ENCODE results near the gene TMF1.

Gene TMF1

DNA sequence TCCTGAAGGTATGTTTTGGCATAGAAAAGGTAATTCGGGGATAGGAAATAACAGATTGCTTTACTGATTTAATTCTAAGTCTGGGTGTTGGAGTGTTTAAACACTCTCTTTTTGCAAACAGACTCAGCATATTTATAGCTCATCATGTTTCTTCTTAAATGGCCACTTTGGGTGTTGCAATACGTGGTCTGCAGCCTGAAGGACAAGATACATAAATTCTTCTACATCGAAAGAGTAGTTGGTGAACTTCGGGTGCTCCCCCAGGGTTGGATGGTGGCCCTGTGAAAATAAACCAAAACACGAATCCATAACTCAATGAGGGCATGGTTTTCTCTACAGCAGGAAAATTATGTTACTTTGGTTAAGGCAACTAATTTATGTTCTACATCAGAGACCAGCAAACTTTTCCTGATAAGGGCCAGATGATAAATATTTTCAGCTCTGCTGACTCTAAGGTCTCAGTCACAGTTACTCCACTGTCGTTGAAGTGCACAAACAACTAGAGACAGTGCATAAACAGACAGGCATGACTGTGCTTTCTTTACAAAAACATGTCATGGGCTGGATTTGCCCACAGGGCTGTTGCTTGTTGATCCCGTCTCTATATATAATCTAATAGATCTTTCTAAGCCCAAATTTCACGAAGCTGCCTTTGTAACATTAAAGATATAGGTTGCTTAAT, 74.5 kb downstream of the TMF1 start:
- no peak for DNase-seq (ENCODE audit: low spot score)

DNA sequence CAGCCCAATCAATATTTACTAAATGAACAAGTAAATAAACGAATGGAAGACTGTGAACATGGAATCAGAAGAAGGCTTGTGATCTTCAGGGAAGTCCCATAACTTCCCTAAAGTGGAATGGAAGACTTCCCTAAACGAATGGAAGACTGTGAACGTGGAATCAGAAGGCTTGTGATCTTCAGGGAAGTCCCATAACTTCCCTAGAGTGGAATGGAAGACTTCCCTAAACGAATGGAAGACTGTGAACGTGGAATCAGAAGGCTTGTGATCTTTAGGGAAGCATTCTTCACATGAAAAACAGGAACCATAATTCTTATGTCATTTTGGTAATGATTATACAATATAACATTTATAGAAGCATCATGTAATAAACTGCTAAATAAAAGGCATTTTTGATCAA, 77.4 kb downstream of the TMF1 start:
- DNase-seq (ENCODE audit: low spot score) = no peak

DNA sequence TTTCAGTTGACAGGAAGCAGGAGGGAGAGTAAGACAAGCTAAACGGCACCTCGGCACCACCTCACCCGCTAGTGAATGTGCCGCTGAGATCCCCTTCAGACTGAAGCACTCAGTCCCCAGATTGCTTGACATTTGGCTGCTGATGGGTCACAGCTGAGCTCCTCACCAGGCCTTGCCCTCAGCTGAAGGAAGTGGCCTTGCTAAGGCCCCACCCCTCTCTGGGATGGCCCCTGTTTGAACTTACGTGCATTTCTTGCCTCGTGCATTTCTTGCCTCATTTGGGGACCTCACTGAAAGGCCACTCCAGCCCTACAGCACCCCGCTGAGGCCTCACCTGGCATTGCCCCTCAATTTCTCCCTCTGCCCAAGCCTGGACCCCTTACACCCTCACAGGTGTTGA, 78.5 kb downstream of the TMF1 start:
- no peak for DNase-seq (ENCODE audit: low spot score)

DNA sequence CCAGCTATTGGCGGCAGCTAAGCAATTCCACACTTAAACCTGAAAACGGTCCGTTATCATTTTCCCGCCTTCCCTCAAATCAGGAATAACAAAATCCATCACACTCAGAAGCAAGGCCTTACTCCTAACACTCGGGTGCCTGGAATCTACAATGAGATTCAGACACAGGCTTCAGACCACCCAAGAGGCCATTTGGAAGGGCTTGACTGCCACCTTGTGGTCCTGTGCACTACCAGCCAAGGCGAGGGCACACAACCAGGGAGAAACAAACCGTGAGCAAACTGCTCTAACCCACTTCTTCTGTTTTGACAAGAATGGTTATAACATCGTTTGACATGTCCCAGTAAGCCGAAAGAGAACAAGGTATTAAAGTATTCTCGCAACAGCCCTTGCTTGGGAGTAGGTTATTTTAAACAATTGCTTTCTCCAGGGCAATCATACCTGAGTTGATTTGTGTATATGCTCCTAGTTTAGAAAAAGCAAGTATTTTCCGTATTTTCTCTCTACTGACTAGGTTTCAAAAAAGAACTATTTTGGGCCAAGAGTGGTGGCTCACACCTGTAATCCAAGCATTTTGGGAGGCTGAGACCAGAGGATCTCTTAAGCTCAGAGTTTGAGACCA, 79.7 kb downstream of the TMF1 start:
- DNase-seq (ENCODE audit: low spot score) = peak; percentile 61
